BJ (cell line): Measurements from ENCODE around the gene MKKS. TPM values are rescaled to one million over a fixed set of nuclear protein-coding genes. Genes with fewer than 3 reads are reported as not detected.

ENCODE experiments used
- CTCF ChIA-PET: fragments of 350-600 bp; formaldehyde crosslinking; extraction: SDS; loops from one replicate; lab custom pipeline; 2021; ENCODE audit warnings: antibody characterized with exemption, inconsistent platforms; lab: Yijun Ruan, JAX
- POLR2A ChIA-PET: fragments of 300-600 bp; sonication (Branson Sonifier 250); formaldehyde crosslinking; extraction: SDS; loops from one replicate; lab custom pipeline; 2021; ENCODE audit warnings: antibody characterized with exemption; lab: Charles Lee
- DNase-seq: peaks from one replicate; pipeline ENCODE4 v3.0.0-alpha.2; 2011; ENCODE audit warnings: low read depth
- H3K27me3 ChIP-seq: 2 replicates; pipeline ENCODE4 v1.6.0; 2011; ENCODE audit warnings: low read length; ENCODE audit not compliant: control insufficient read depth, insufficient read depth
- H3K36me3 ChIP-seq: 2 replicates; pipeline ENCODE4 v1.5.1; 2011; ENCODE audit warnings: low read length; ENCODE audit not compliant: control insufficient read depth, insufficient read depth
- H3K4me3 ChIP-seq: 2 replicates; pipeline ENCODE4 v1.5.1; 2011; ENCODE audit warnings: low read depth, mild to moderate bottlenecking, control low read depth, low read length
- polyA plus RNA-seq: library from polyadenylated mRNA; depleted of rRNA; stranded (reverse); fragments of >200 nt; gene quantifications from 2 replicates; pipeline ENCODE4 v1.2.3, GENCODE V29; 2011
- TF ChIP-seq, protein P1 (sequence below): IDR thresholded peaks from 2 replicates; pipeline ENCODE4 v1.5.1; 2011; ENCODE audit warnings: low read depth, mild to moderate bottlenecking, control low read depth, inconsistent platforms, low read length, moderate library complexity; ENCODE audit not compliant: insufficient read depth

Gene MKKS
- polyA plus RNA-seq, 1 experiment: 8.0 TPM

GRCh38 chr20:10415013-10415650 lies 18.9 kb downstream of the MKKS start:
- ChIA-PET CTCF (interaction anchor here (0.7 to 1.3 kb wide), 2 partner anchors 12 to 323 kb away, joined by 4 to 5 read pairs; no protein-coding TSS in a partner anchor), POLR2A (no interaction called here)
- no peak for DNase-seq
- TF ChIP-seq, protein P1, sequence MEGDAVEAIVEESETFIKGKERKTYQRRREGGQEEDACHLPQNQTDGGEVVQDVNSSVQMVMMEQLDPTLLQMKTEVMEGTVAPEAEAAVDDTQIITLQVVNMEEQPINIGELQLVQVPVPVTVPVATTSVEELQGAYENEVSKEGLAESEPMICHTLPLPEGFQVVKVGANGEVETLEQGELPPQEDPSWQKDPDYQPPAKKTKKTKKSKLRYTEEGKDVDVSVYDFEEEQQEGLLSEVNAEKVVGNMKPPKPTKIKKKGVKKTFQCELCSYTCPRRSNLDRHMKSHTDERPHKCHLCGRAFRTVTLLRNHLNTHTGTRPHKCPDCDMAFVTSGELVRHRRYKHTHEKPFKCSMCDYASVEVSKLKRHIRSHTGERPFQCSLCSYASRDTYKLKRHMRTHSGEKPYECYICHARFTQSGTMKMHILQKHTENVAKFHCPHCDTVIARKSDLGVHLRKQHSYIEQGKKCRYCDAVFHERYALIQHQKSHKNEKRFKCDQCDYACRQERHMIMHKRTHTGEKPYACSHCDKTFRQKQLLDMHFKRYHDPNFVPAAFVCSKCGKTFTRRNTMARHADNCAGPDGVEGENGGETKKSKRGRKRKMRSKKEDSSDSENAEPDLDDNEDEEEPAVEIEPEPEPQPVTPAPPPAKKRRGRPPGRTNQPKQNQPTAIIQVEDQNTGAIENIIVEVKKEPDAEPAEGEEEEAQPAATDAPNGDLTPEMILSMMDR: no peak
- no peaks in the 10 kb centered on the region for H3K36me3 ChIP-seq
- no peaks in the 10 kb centered on the region for H3K27me3 ChIP-seq
- H3K4me3 ChIP-seq: no peak overlapping the region

DNA sequence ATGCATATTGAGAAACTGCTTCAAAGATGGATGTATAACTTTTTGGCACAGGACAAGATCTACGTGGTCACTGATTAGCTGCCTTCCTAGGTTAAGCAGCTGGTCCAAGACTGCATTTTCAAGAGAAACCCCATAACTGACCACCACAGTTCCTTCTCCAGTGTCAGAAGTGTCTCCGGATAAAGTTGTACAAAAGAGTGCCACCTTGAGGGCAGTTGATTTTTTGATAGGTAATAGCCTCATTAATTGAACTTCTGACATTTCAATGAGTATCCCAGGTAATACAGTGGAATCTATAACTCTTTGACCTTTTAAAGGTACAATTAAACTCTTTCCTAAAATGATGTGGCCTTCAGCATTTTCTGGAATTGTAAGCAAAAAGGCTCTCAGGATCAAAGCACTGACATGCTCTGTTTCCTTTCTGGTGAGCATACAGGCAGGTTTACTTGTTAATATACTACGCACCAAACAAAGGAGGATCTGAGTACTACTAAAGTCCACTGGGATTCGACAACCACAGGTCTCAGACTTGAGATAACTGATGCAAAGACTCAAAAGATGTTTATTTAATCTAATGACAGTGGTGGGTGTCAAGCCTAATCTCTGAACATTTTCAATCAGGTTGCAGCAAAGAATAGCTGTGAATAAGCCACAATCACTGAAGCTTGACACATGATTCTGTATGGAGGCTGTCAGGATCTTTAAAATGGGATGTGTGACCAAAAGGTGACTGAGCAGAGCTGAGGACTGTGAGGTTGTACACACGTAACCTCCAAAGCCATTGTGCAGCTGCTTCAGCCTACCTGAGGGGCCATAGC lies 21.2 kb downstream of the MKKS start:
- no peak overlapping the region for H3K4me3 ChIP-seq
- CTCF ChIA-PET: interaction anchor here (0.5 to 2.4 kb wide), 6 partner anchors 14 to 423 kb away, joined by 3 to 8 read pairs (median 3); no protein-coding TSS in a partner anchor
- no peak for DNase-seq
- TF ChIP-seq, protein P1: no peak
- POLR2A ChIA-PET: no interaction called here
- H3K27me3 ChIP-seq: no peaks in the 10 kb centered on the region
- H3K36me3 ChIP-seq: no peaks in the 10 kb centered on the region

GRCh38 chr20:10411673-10412072 lies 22.3 kb downstream of the MKKS start:
- ChIA-PET POLR2A (no interaction called here), CTCF (interaction anchor here (0.7 to 1.5 kb wide), 4 partner anchors 14 to 434 kb away, joined by 3 read pairs; no protein-coding TSS in a partner anchor)
- Histone ChIP-seq H3K27me3 (no peaks in the 10 kb centered on the region), H3K4me3 (no peak overlapping the region), H3K36me3 (no peaks in the 10 kb centered on the region)
- TF ChIP-seq, protein P1: no peak
- DNase-seq: no peak

DNA sequence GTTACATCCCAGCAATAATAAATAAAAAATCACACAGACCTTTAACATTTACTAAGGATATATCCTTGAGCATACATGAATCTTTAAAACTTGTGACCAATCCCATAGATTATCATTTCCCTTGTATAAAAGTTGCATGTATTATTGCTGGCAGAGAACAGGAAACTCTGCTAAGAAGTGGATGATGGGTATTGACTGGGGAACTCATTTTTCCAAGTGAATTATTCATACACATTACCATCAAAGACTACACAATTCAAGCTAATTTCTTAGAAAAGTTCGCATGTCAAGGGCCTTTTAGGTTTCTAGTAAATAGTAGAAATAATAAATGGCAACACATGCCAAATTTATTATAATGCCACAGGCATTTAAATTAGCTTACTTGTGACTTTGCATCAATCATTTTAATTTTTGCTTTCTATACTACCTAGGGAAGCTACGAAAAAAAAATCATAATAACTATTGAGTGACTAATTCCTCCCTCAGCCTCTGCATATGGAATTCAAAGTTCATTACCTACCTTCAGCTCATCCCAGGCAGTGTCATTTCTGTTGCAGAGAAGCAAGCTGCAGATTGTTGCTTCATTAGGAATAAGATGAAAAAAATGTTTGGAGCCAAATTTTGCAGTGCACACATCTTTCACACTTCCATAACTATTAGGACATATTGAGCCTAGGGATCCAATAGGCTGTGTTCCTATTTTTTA lies 25.8 kb downstream of the MKKS start:
- no peak for DNase-seq
- H3K36me3 ChIP-seq: no peaks in the 10 kb centered on the region
- no peak overlapping the region for H3K4me3 ChIP-seq
- POLR2A ChIA-PET: no interaction called here
- CTCF ChIA-PET: interaction anchor here (1.2 kb wide), 1 partner anchor 19 kb away, joined by 3 read pairs; no protein-coding TSS in a partner anchor
- TF ChIP-seq, protein P1: no peak
- no peaks in the 10 kb centered on the region for H3K27me3 ChIP-seq

DNA sequence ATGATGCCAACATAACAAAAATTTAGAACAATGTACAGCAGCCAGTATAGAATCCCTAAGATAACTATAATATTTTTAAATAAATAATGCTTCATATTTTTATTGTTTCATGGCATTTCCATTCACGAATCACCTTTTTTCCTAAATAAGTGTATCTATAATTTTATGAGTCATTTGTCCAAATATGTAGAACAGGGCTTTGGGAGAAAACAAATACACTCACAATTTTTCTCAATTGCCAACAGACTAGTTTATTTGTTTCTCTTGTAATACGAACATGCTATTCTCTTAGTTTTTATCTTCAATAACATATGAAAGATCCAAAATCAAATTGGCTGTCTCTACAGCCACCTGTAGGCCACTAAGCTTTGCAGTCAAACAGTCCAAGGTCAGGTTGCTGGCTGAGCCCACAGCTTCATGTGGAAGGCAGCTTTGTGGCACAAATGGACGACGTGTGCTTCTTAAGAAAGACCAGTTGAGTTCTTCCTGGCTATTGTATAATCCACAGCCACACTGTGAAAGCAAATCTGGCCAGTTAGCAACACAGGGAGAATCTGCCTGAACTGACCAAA lies 29.0 kb downstream of the MKKS start:
- H3K36me3 ChIP-seq: no peaks in the 10 kb centered on the region
- TF ChIP-seq, protein P1: no peak
- POLR2A ChIA-PET: no interaction called here
- CTCF ChIA-PET: no interaction called here
- no peak for DNase-seq
- H3K4me3 ChIP-seq: no peak overlapping the region
- H3K27me3 ChIP-seq: no peaks in the 10 kb centered on the region
